Neural crest cell (in vitro differentiated cells): ENCODE data around the gene PTPN14. TPM values are rescaled to one million over a fixed set of nuclear protein-coding genes. Genes with fewer than 3 reads are reported as not detected.

Experiments used
- DNase-seq: peaks from one replicate; pipeline ENCODE4 v3.0.0; 2021; ENCODE audit warnings: low read depth, mixed read lengths, low spot score
- H3K27ac Mint-ChIP-seq: one replicate; pipeline ENCODE4 v1.8.0; 2021; ENCODE audit warnings: mild to moderate bottlenecking, mixed read lengths; ENCODE audit not compliant: unreplicated experiment
- H3K27me3 Mint-ChIP-seq: 2 replicates; pipeline ENCODE4 v1.8.0; 2021; ENCODE audit warnings: low read depth, mild to moderate bottlenecking, mixed read lengths
- H3K36me3 Mint-ChIP-seq: 2 replicates; pipeline ENCODE4 v1.8.0; 2021; ENCODE audit warnings: low read depth, mild to moderate bottlenecking, mixed read lengths
- H3K4me1 Mint-ChIP-seq: 2 replicates; pipeline ENCODE4 v1.8.0; 2021; ENCODE audit warnings: mixed read lengths
- H3K4me3 Mint-ChIP-seq: one replicate; pipeline ENCODE4 v1.8.0; 2021; ENCODE audit warnings: mild to moderate bottlenecking, mixed read lengths
- H3K9me3 Mint-ChIP-seq: 2 replicates; pipeline ENCODE4 v1.8.0; 2021; ENCODE audit warnings: mixed read lengths
- total RNA-seq: library from RNA; stranded (reverse); gene quantifications from 2 replicates; pipeline ENCODE4 v1.2.1, GENCODE V29; 2021
- TF ChIP-seq, protein P1 (sequence below): fragments of 200-600 bp; sonication (generic); conservative IDR thresholded peaks from 2 replicates; pipeline ENCODE4 v1.5.0; 2021; ENCODE audit warnings: antibody characterized with exemption, mild to moderate bottlenecking

Gene PTPN14
- total RNA-seq, 1 donor from 2014 or later: 21.4 TPM

DNA sequence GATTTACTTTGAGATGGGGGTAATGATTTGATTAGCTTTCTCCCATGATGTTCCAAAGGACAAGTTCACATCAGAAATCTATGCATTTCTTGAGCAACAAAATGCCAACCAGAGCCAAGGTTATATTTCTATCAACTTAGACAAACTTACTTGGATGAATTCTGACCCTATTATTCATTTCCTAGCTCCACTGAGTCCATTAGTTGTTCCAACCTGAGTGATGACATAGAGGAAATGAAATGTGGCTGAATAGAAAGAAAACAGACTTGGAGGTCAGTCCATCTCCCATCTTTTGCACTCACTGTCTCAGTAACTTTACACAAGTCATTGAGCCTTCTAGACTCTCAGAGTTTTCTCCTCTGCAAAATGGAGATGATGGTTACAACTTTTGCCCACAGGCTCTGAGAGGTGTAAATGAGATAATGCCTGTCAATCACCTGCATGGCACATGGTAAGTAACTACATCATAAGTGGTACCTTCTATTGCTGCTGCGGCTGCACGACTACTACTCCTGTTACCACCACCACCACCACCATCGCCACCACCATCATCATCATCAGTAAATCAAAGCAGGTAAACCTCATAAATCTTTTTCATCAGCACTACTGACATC is 98.2 kb downstream of the PTPN14 start:
- Mint-ChIP-seq H3K36me3 (peaks cover 6% of the 10 kb centered on the region), H3K4me3 (no peak overlapping the region), H3K27me3 (no peaks in the 10 kb centered on the region), H3K27ac (no peak overlapping the region), H3K4me1 (peaks cover 20% of the 10 kb centered on the region), H3K9me3 (peaks cover 2% of the 10 kb centered on the region)
- DNase-seq: no peak
- TF ChIP-seq, protein P1, sequence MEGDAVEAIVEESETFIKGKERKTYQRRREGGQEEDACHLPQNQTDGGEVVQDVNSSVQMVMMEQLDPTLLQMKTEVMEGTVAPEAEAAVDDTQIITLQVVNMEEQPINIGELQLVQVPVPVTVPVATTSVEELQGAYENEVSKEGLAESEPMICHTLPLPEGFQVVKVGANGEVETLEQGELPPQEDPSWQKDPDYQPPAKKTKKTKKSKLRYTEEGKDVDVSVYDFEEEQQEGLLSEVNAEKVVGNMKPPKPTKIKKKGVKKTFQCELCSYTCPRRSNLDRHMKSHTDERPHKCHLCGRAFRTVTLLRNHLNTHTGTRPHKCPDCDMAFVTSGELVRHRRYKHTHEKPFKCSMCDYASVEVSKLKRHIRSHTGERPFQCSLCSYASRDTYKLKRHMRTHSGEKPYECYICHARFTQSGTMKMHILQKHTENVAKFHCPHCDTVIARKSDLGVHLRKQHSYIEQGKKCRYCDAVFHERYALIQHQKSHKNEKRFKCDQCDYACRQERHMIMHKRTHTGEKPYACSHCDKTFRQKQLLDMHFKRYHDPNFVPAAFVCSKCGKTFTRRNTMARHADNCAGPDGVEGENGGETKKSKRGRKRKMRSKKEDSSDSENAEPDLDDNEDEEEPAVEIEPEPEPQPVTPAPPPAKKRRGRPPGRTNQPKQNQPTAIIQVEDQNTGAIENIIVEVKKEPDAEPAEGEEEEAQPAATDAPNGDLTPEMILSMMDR: no peak

DNA sequence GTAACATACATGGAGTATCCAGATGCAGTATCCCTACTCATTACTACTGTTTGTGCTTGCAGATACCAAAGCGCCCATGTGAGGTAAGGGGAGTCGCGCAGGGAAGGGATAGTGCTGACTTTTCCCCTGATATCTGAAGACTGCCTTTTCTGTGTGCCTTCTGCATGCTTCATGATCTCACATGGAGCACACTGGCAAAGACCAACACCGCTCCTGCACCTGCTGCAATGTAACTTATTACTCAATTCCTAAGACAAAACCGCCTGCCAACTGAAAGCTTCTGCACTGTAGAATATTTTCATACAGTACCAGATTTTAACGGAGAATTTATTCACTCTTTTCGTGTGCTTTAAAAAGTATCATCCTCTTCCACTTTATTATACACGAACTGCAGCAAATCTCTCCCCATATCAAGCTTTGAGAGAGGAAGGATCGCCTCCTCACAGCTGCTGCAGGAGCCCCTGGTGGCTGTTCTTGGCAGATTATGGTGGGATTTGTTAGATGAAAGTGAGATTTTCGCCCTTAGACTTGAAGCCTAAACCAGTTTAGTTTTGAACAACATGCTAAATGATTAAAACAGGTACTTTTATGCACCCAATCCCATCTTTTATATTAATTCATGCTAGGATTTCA is 99.1 kb downstream of the PTPN14 start:
- H3K36me3 Mint-ChIP-seq: peaks cover 6% of the 10 kb centered on the region
- no peak for DNase-seq
- TF ChIP-seq, protein P1: no peak
- H3K4me3 Mint-ChIP-seq: no peak overlapping the region
- peaks cover 28% of the 10 kb centered on the region for H3K4me1 Mint-ChIP-seq
- H3K9me3 Mint-ChIP-seq: peaks cover 2% of the 10 kb centered on the region
- no peaks in the 10 kb centered on the region for H3K27me3 Mint-ChIP-seq
- H3K27ac Mint-ChIP-seq: no peak overlapping the region

DNA sequence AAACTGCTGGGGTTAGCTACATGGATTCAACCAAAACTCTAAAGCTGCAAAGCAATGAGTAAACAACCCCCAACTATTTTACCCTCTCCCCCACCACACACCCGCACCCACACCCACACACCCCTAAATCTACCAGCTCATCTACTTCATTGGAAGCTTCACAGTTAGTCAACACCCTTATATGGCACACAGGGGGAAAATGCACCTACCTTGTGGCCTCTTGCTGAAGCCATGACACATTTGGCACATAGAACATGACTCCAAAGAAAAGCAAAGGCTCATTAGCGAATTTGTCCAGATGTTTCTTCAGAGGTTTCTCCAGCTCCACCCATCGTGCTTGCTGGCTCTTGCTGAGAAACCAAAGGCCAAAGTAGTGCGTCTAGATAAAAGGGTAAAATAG is 99.8 kb downstream of the PTPN14 start:
- H3K27me3 Mint-ChIP-seq: no peaks in the 10 kb centered on the region
- no peak overlapping the region for H3K27ac Mint-ChIP-seq
- peaks cover 2% of the 10 kb centered on the region for H3K9me3 Mint-ChIP-seq
- TF ChIP-seq, protein P1: no peak
- H3K4me1 Mint-ChIP-seq: peaks cover 35% of the 10 kb centered on the region
- H3K36me3 Mint-ChIP-seq: peaks cover 6% of the 10 kb centered on the region
- H3K4me3 Mint-ChIP-seq: no peak overlapping the region
- DNase-seq: no peak

DNA sequence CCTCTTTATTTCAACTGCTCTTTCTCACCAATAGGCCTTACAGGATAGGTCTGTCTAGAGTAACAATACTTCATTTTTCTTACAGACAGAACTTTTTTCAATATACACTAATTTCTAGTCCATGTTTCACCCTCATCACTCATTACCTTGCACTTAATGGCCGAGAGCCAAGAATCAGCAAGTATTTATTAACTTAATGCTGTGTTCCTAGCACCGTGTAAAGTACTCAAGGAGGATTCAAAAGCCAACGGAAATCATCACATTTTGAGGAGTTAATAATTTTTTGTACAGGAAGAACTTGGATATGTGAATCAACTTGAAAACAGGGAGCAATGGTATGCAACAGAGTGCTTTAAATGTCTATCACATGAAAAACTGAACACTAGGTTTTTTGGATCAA is 102.0 kb downstream of the PTPN14 start:
- peaks cover 2% of the 10 kb centered on the region for H3K9me3 Mint-ChIP-seq
- DNase-seq: no peak
- peaks cover 28% of the 10 kb centered on the region for H3K4me1 Mint-ChIP-seq
- no peak overlapping the region for H3K4me3 Mint-ChIP-seq
- TF ChIP-seq, protein P1: no peak
- no peaks in the 10 kb centered on the region for H3K27me3 Mint-ChIP-seq
- H3K36me3 Mint-ChIP-seq: peaks cover 6% of the 10 kb centered on the region
- H3K27ac Mint-ChIP-seq: no peak overlapping the region

DNA sequence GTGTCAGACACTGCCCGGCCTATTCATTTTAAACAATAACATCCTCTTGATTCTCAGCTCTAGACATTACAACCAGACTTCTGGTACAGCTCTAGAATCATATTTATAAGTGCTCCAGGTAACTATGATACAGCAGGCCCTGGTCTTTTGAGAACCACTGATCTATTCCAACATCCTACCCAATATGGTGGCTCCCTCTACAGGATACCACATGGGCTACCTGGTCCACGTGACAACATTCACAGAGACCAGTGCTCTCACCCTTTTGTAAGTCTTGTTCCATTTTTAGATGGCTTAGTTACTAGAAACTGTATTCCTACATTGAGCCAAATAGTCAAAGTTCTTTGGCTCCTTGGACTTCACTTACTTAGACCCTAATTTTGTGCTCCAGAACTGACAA is 102.9 kb downstream of the PTPN14 start:
- Mint-ChIP-seq H3K4me1 (peaks cover 32% of the 10 kb centered on the region), H3K4me3 (no peak overlapping the region), H3K9me3 (peaks cover 2% of the 10 kb centered on the region), H3K36me3 (peaks cover 6% of the 10 kb centered on the region), H3K27me3 (no peaks in the 10 kb centered on the region), H3K27ac (no peak overlapping the region)
- TF ChIP-seq, protein P1: no peak
- no peak for DNase-seq
